Spleen (tissue), 11 donors: ENCODE data around the gene TMEM245. TPM values are rescaled to one million over a fixed set of nuclear protein-coding genes. Genes with fewer than 3 reads are reported as not detected.
"Not testable (repeated sequence)": the region's sequence is repeated elsewhere in the genome, so short reads cannot be mapped to it uniquely, and the experiment has no call there.

ENCODE experiments used
- DNase-seq: peaks from one replicate; pipeline ENCODE4 v3.0.0-alpha.2; 2020
- H3K27ac ChIP-seq, 8 donors: fragments of 200-600 bp; sonication (generic) in 7 of 8; 1 replicate in 4 of 8; 2 replicates in 4 of 8; pipeline versions ENCODE4 v1.5.0 to v1.8.0; 2016 to 2021; ENCODE audit warnings: inconsistent platforms in 4 of 8, mild to moderate bottlenecking in 4 of 8, moderate library complexity in 1 of 8
- H3K27me3 ChIP-seq, 7 donors: fragments of 200-600 bp; sonication (generic) in 6 of 7; replicated peaks in 1 of 7; 1 replicate in 4 of 7; 2 replicates in 3 of 7; pipeline versions ENCODE4 v1.5.0 to v1.8.0; 2016 to 2021; ENCODE audit warnings: inconsistent platforms in 3 of 7, mild to moderate bottlenecking in 1 of 7
- H3K36me3 ChIP-seq, 6 donors: fragments of 200-600 bp; sonication (generic) in 5 of 6; 1 replicate in 4 of 6; 2 replicates in 2 of 6; pipeline versions ENCODE4 v1.5.0 to v1.8.0; 2016 to 2021; ENCODE audit warnings: inconsistent platforms in 2 of 6
- H3K4me1 ChIP-seq, 6 donors: fragments of 200-600 bp; sonication (generic) in 5 of 6; 1 replicate in 3 of 6; 2 replicates in 3 of 6; pipeline versions ENCODE4 v1.5.0 to v1.8.0; 2016 to 2021; ENCODE audit warnings: inconsistent platforms in 3 of 6
- H3K4me3 ChIP-seq, 8 donors: fragments of 200-600 bp; sonication (generic) in 7 of 8; 1 replicate in 4 of 8; 2 replicates in 4 of 8; pipeline versions ENCODE4 v1.5.0 to v1.8.0; 2016 to 2021; ENCODE audit warnings: inconsistent platforms in 4 of 8, mild to moderate bottlenecking in 4 of 8, moderate library complexity in 2 of 8
- H3K9me3 ChIP-seq, 8 donors: fragments of 200-600 bp; sonication (generic) in 7 of 8; 1 replicate in 4 of 8; 2 replicates in 4 of 8; pipeline versions ENCODE4 v1.5.0 to v1.8.0; 2016 to 2021; ENCODE audit warnings: inconsistent platforms in 4 of 8
- CTCF ChIP-seq, 11 experiments: fragments of 200-600 bp in 7 of 11; fragments of 450-650 bp in 4 of 11; sonication (generic) in 4 of 11; IDR thresholded peaks in 8 of 11; conservative IDR thresholded peaks in 3 of 11; 1 replicate in 7 of 11; 2 replicates in 4 of 11; pipeline versions ENCODE4 v1.4.0 to v1.8.0; 2016 to 2021; ENCODE audit warnings: antibody characterized with exemption in 11 of 11, inconsistent platforms in 4 of 11, mild to moderate bottlenecking in 1 of 11
- POLR2A ChIP-seq, 3 donors: fragments of 450-650 bp; IDR thresholded peaks; one replicate each; pipeline ENCODE4 v1.5.1; 2017; ENCODE audit warnings: antibody characterized with exemption in 3 of 3, mild to moderate bottlenecking in 1 of 3
- POLR2AphosphoS5 ChIP-seq, 3 donors: sonication (generic); formaldehyde crosslinking; IDR thresholded peaks; one replicate each; pipeline ENCODE4 v1.5.1; 2017; ENCODE audit warnings: antibody characterized with exemption in 3 of 3
- WGBS, 5 donors: extraction: QIAGEN DNeasy Blood & Tissue Kit in 3 of 5; methylation state at CpG; one replicate each; pipeline versions ENCODE4 v1.1.5 to v1.1.7; 2013 to 2018; 5-methylcytosine and 5-hydroxymethylcytosine counted together
- intact Hi-C: fragments of 100-400 bp; cut with DNase I; formaldehyde crosslinking; loops from one replicate; pipeline ENCODE4 v1.15.0; 2023; ENCODE audit warnings: low total_unique reads
- polyA plus RNA-seq, 3 donors: library from polyadenylated mRNA; stranded (reverse); fragments of 200-250 nt; gene quantifications; one replicate each; pipeline ENCODE4 v1.2.1, GENCODE V29; 2013
- total RNA-seq, 7 donors: library from RNA; depleted of rRNA in 3 of 7; stranded (reverse); fragments of >200 nt in 3 of 7; fragmentation: NEBNext Ultra II Directional in 4 of 7; extraction: Animal tissue kit (Norgen Biotek cat#: 25700) in 4 of 7; gene quantifications; one replicate each; pipeline versions ENCODE4 v1.1.0 to v1.2.1, GENCODE V29; 2016 to 2021
- donor health status: healthy with polysubstance abuse.
- donor health status: DM: no; HTN: no; CAD: no; lungs with moderate emphysema.
- donor health status: DM: no; HTN: no; CAD: no.
- donor health status: Bipolar disorder and iron deficiency.
- donor health status: healthy.
- donor health status: DM: no; HTN: no; CAD: no.
- donor health status: DM: yes; HTN: yes; CAD: no.

Gene TMEM245
- total and polyA plus RNA-seq, 10 donors, result 3.2 to 71.6 (median 37.9) TPM

GRCh38 chr9:108978205-108978604, 141.5 kb downstream of the TMEM245 start:
- intact Hi-C loops, result no loop called here
- Histone ChIP-seq H3K36me3 (peaks cover 0 to 47% (median 7%) of the 10 kb centered on the region in 6 donors), H3K9me3 (no peaks in the 10 kb centered on the region), H3K27me3 (no peaks in the 10 kb centered on the region), H3K27ac (no peak overlapping the region), H3K4me3 (no peak overlapping the region), H3K4me1 (peaks cover 0 to 14% (median 5%) of the 10 kb centered on the region in 6 donors)
- DNase-seq, result no peak
- WGBS, 5 donors, result 67 to 76% (median 71%) methylated on average over 1 of the region's 1 CpG
- TF ChIP-seq CTCF (IDR thresholded peaks at IDR 0.05 in 8 of 11, conservative IDR thresholded peaks at IDR 0.05 in 3 of 11), result no peak
- no peak for TF ChIP-seq POLR2A (IDR thresholded peaks at IDR 0.05)
- TF ChIP-seq POLR2AphosphoS5 (IDR thresholded peaks at IDR 0.05), result no peak

- DNase-seq, result no peak
- Histone ChIP-seq H3K9me3 (peaks cover 0 to 12% (median 3%) of the 10 kb centered on the region in 8 donors), H3K27me3 (no peaks in the 10 kb centered on the region), H3K36me3 (peaks cover 0 to 29% (median 4%) of the 10 kb centered on the region in 6 donors), H3K27ac (peak overlapping the region in 1 of 8 donors; percentile 9), H3K4me3 (no peak overlapping the region), H3K4me1 (peaks cover 0 to 14% (median 9%) of the 10 kb centered on the region in 6 donors)
- TF ChIP-seq POLR2AphosphoS5 (IDR thresholded peaks at IDR 0.05), result no peak
- no peak for TF ChIP-seq POLR2A (IDR thresholded peaks at IDR 0.05)
- no peak for TF ChIP-seq CTCF (IDR thresholded peaks at IDR 0.05 in 8 of 11, conservative IDR thresholded peaks at IDR 0.05 in 3 of 11)
- intact Hi-C loops, result no loop called here
- WGBS, 5 donors, result 60 to 86% (median 72%) methylated on average over 5 of the region's 5 CpGs
These were observed 145.9 kb downstream of the TMEM245 start for GRCh38 chr9:108973895-108974294.

GRCh38 chr9:108972626-108973209, 147.0 kb downstream of the TMEM245 start:
- Histone ChIP-seq H3K4me1 (peaks cover 0 to 14% (median 9%) of the 10 kb centered on the region in 6 donors), H3K4me3 (no peak overlapping the region), H3K36me3 (peaks cover 0 to 23% (median 0%) of the 10 kb centered on the region in 6 donors), H3K9me3 (peaks cover 0 to 12% (median 3%) of the 10 kb centered on the region in 8 donors), H3K27me3 (no peaks in the 10 kb centered on the region), H3K27ac (no peak overlapping the region)
- DNase-seq, result no peak
- intact Hi-C loops, result no loop called here
- WGBS, 5 donors, result 61 to 91% (median 90%) methylated on average over 2 of the region's 2 CpGs
- TF ChIP-seq CTCF (IDR thresholded peaks at IDR 0.05 in 8 of 11, conservative IDR thresholded peaks at IDR 0.05 in 3 of 11) (no peak), POLR2A (IDR thresholded peaks at IDR 0.05) (no peak), POLR2AphosphoS5 (IDR thresholded peaks at IDR 0.05) (no peak)

- intact Hi-C loops, result no loop called here
- Histone ChIP-seq H3K4me1 (peaks cover 0 to 14% (median 9%) of the 10 kb centered on the region in 6 donors), H3K9me3 (peaks cover 0 to 12% (median 3%) of the 10 kb centered on the region in 8 donors), H3K4me3 (no peak overlapping the region), H3K27me3 (no peaks in the 10 kb centered on the region), H3K27ac (no peak overlapping the region), H3K36me3 (peaks cover 0 to 23% (median 0%) of the 10 kb centered on the region in 6 donors)
- DNase-seq, result no peak
- TF ChIP-seq POLR2A (IDR thresholded peaks at IDR 0.05) (no peak), CTCF (IDR thresholded peaks at IDR 0.05 in 8 of 11, conservative IDR thresholded peaks at IDR 0.05 in 3 of 11) (no peak), POLR2AphosphoS5 (IDR thresholded peaks at IDR 0.05) (no peak)
- 54 to 86% (median 84%) methylated on average over 3 of the region's 3 CpGs for WGBS, 5 donors
These were observed 147.6 kb downstream of the TMEM245 start for GRCh38 chr9:108972186-108972585.

- H3K4me3 ChIP-seq, H3K27me3 ChIP-seq, intact Hi-C loops, DNase-seq, H3K27ac ChIP-seq: not testable (repeated sequence)
- Histone ChIP-seq H3K9me3 (peaks cover 0 to 12% (median 3%) of the 10 kb centered on the region in 8 donors), H3K36me3 (peaks cover 0 to 21% (median 0%) of the 10 kb centered on the region in 6 donors), H3K4me1 (peaks cover 0 to 14% (median 9%) of the 10 kb centered on the region in 6 donors)
- 97 to 98% (median 98%) methylated on average over 2 of the region's 2 CpGs for WGBS, 5 donors
These were observed 148.4 kb downstream of the TMEM245 start for GRCh38 chr9:108971392-108971791.
